Trophoblast cell (in vitro differentiated cells and primary cell): Measurements from ENCODE around the gene INHBB.

Source experiments
- DNase-seq, 2 donors: peaks; one replicate each; pipeline ENCODE4 v3.0.0-alpha.2; 2016
- H2AFZ ChIP-seq: 2 replicates; pipeline ENCODE4 v1.6.1; 2013; ENCODE audit warnings: low read length, moderate library complexity, mild to moderate bottlenecking; ENCODE audit not compliant: insufficient read depth, poor library complexity
- H2AK5ac ChIP-seq: 2 replicates; pipeline ENCODE4 v1.6.1; 2013; ENCODE audit warnings: mild to moderate bottlenecking, low read length
- H2BK120ac ChIP-seq: 2 replicates; pipeline ENCODE4 v1.6.1; 2013; ENCODE audit warnings: low read length, mild to moderate bottlenecking, moderate library complexity; ENCODE audit not compliant: insufficient read depth, poor library complexity
- H2BK12ac ChIP-seq: 2 replicates; pipeline ENCODE4 v1.6.1; 2013; ENCODE audit warnings: mild to moderate bottlenecking, low read length, moderate library complexity
- H2BK5ac ChIP-seq: 2 replicates; pipeline ENCODE4 v1.6.1; 2013; ENCODE audit warnings: low read length, low read depth, moderate library complexity, mild to moderate bottlenecking; ENCODE audit not compliant: poor library complexity
- H3K14ac ChIP-seq: 2 replicates; pipeline ENCODE4 v1.6.1; 2013; ENCODE audit warnings: mild to moderate bottlenecking, low read length
- H3K18ac ChIP-seq: 2 replicates; pipeline ENCODE4 v1.6.1; 2013; ENCODE audit warnings: mild to moderate bottlenecking, low read length
- H3K23ac ChIP-seq: 2 replicates; pipeline ENCODE4 v1.6.1; 2013; ENCODE audit warnings: low read length
- H3K27ac ChIP-seq: 2 replicates; pipeline ENCODE4 v1.5.1; 2013; ENCODE audit warnings: low read depth, mild to moderate bottlenecking, inconsistent platforms, low read length, moderate library complexity
- H3K27me3 ChIP-seq: 2 replicates; pipeline ENCODE4 v1.6.1; 2013; ENCODE audit warnings: inconsistent platforms, mild to moderate bottlenecking, low read length, moderate library complexity; ENCODE audit not compliant: insufficient read depth
- H3K36me3 ChIP-seq, 2 experiments: 1 replicate in 1 of 2; 2 replicates in 1 of 2; pipeline ENCODE4 v1.6.1; 2013; ENCODE audit warnings: low read length in 2 of 2, mild to moderate bottlenecking in 2 of 2, moderate library complexity in 1 of 2; ENCODE audit not compliant: insufficient read depth in 2 of 2, control insufficient read depth in 1 of 2
- H3K4ac ChIP-seq: 2 replicates; pipeline ENCODE4 v1.6.1; 2013; ENCODE audit warnings: low read depth, mild to moderate bottlenecking, low read length, moderate library complexity
- H3K4me1 ChIP-seq, 2 experiments: 1 replicate in 1 of 2; 2 replicates in 1 of 2; pipeline ENCODE4 v1.6.1; 2013; ENCODE audit warnings: low read length in 2 of 2, mild to moderate bottlenecking in 2 of 2, moderate library complexity in 1 of 2; ENCODE audit not compliant: insufficient read depth in 2 of 2, control insufficient read depth in 1 of 2
- H3K4me2 ChIP-seq: 2 replicates; pipeline ENCODE4 v1.6.1; 2013; ENCODE audit warnings: inconsistent platforms, mild to moderate bottlenecking, low read length, moderate library complexity
- H3K4me3 ChIP-seq: 2 replicates; pipeline ENCODE4 v1.5.1; 2013; ENCODE audit warnings: mild to moderate bottlenecking, low read depth, low read length, inconsistent platforms
- H3K79me1 ChIP-seq: one replicate; pipeline ENCODE4 v1.6.1; 2013; ENCODE audit warnings: low read length
- H3K79me2 ChIP-seq: 2 replicates; pipeline ENCODE4 v1.6.1; 2013; ENCODE audit warnings: low read length, mild to moderate bottlenecking; ENCODE audit not compliant: control insufficient read depth, insufficient read depth, poor library complexity
- H3K9ac ChIP-seq: 2 replicates; pipeline ENCODE4 v1.6.1; 2013; ENCODE audit warnings: mild to moderate bottlenecking, low read length
- H3K9me3 ChIP-seq: 2 replicates; pipeline ENCODE4 v1.6.1; 2013; ENCODE audit warnings: low read depth, mild to moderate bottlenecking, control low read depth, inconsistent platforms, low read length; ENCODE audit not compliant: insufficient read depth
- H4K12ac ChIP-seq: 2 replicates; pipeline ENCODE4 v1.6.1; 2013; ENCODE audit warnings: low read depth, mild to moderate bottlenecking, low read length, moderate library complexity
- H4K8ac ChIP-seq: 2 replicates; pipeline ENCODE4 v1.6.1; 2013; ENCODE audit warnings: low read depth, mild to moderate bottlenecking, low read length, moderate library complexity
- H4K91ac ChIP-seq: one replicate; pipeline ENCODE4 v1.6.1; 2013; ENCODE audit warnings: low read depth, mild to moderate bottlenecking, low read length, moderate library complexity
- WGBS: extraction: QIAGEN DNeasy Blood & Tissue Kit; methylation state at CpG from one replicate; pipeline ENCODE4 v1.1.7; 2013; ENCODE audit warnings: missing lambda C conversion rate; ENCODE audit not compliant: insufficient read length, insufficient coverage; ENCODE audit errors: extremely low coverage; 5-methylcytosine and 5-hydroxymethylcytosine counted together

INHBB gene

GRCh38 chr2:120316528-120317179 is 29.3 kb upstream of the INHBB start:
- Histone ChIP-seq H3K9me3 (no peaks in the 10 kb centered on the region), H2BK5ac (no peak overlapping the region), H3K4ac (no peak overlapping the region), H3K79me1 (no peaks in the 10 kb centered on the region), H3K79me2 (no peaks in the 10 kb centered on the region), H3K27me3 (no peaks in the 10 kb centered on the region), H3K4me2 (no peak overlapping the region), H2AK5ac (no peak overlapping the region), H2BK120ac (no peak overlapping the region), H4K12ac (no peak overlapping the region), H4K91ac (no peak overlapping the region), H3K18ac (no peak overlapping the region), H2BK12ac (no peak overlapping the region), H3K27ac (no peak overlapping the region), H3K14ac (no peak overlapping the region), H2AFZ (no peak overlapping the region), H3K4me3 (no peak overlapping the region), H3K23ac (no peak overlapping the region), H3K4me1 (peaks cover 0 to 2% of the 10 kb centered on the region in 2 experiments), H4K8ac (no peak overlapping the region), H3K36me3 (no peaks in the 10 kb centered on the region), H3K9ac (no peak overlapping the region)
- no peak for DNase-seq
- WGBS: no CpG with 5 or more reads among the region's 15 CpGs

- H3K36me3 ChIP-seq: no peaks in the 10 kb centered on the region
- H3K18ac ChIP-seq: no peak overlapping the region
- no peak overlapping the region for H3K14ac ChIP-seq
- no peak overlapping the region for H3K4me2 ChIP-seq
- H3K9ac ChIP-seq: no peak overlapping the region
- no peak overlapping the region for H2BK12ac ChIP-seq
- no peak overlapping the region for H3K23ac ChIP-seq
- no peak overlapping the region for H3K4ac ChIP-seq
- no peak overlapping the region for H4K12ac ChIP-seq
- no peaks in the 10 kb centered on the region for H3K79me2 ChIP-seq
- no peak overlapping the region for H4K8ac ChIP-seq
- H3K4me1 ChIP-seq: peaks cover 0 to 2% of the 10 kb centered on the region in 2 experiments
- H3K9me3 ChIP-seq: peaks cover under 1% of the 10 kb centered on the region
- no peak overlapping the region for H3K4me3 ChIP-seq
- no peaks in the 10 kb centered on the region for H3K79me1 ChIP-seq
- H2AFZ ChIP-seq: no peak overlapping the region
- DNase-seq: no peak
- H2AK5ac ChIP-seq: no peak overlapping the region
- no peak overlapping the region for H3K27ac ChIP-seq
- H4K91ac ChIP-seq: no peak overlapping the region
- no peak overlapping the region for H2BK5ac ChIP-seq
- no peaks in the 10 kb centered on the region for H3K27me3 ChIP-seq
- H2BK120ac ChIP-seq: no peak overlapping the region
These were observed 28.8 kb upstream of the INHBB start for GRCh38 chr2:120317180-120317533.

GRCh38 chr2:120317916-120318315 is 28.0 kb upstream of the INHBB start:
- Histone ChIP-seq H4K91ac (no peak overlapping the region), H4K8ac (no peak overlapping the region), H3K27ac (no peak overlapping the region), H3K14ac (no peak overlapping the region), H2BK120ac (no peak overlapping the region), H3K4me3 (no peak overlapping the region), H3K23ac (no peak overlapping the region), H3K4me2 (no peak overlapping the region), H4K12ac (no peak overlapping the region), H3K9ac (no peak overlapping the region), H2AK5ac (no peak overlapping the region), H3K9me3 (peaks cover 2% of the 10 kb centered on the region), H3K4ac (no peak overlapping the region), H3K4me1 (peaks cover 0 to 2% of the 10 kb centered on the region in 2 experiments), H3K18ac (no peak overlapping the region), H3K27me3 (no peaks in the 10 kb centered on the region), H3K36me3 (no peaks in the 10 kb centered on the region), H3K79me2 (no peaks in the 10 kb centered on the region), H2AFZ (no peak overlapping the region), H3K79me1 (no peaks in the 10 kb centered on the region), H2BK12ac (no peak overlapping the region), H2BK5ac (no peak overlapping the region)
- WGBS: no CpG with 5 or more reads among the region's 8 CpGs
- DNase-seq: no peak

- no peak overlapping the region for H3K4me3 ChIP-seq
- no peak overlapping the region for H3K14ac ChIP-seq
- no peaks in the 10 kb centered on the region for H3K79me1 ChIP-seq
- no peak overlapping the region for H3K4ac ChIP-seq
- H4K91ac ChIP-seq: no peak overlapping the region
- no peak overlapping the region for H3K23ac ChIP-seq
- no peak overlapping the region for H4K12ac ChIP-seq
- no peaks in the 10 kb centered on the region for H3K79me2 ChIP-seq
- no peaks in the 10 kb centered on the region for H3K27me3 ChIP-seq
- no peak overlapping the region for H3K9ac ChIP-seq
- no peak overlapping the region for H2AFZ ChIP-seq
- H2BK5ac ChIP-seq: no peak overlapping the region
- peaks cover 2% of the 10 kb centered on the region for H3K9me3 ChIP-seq
- H3K27ac ChIP-seq: no peak overlapping the region
- H2BK120ac ChIP-seq: no peak overlapping the region
- H3K4me2 ChIP-seq: no peak overlapping the region
- H4K8ac ChIP-seq: no peak overlapping the region
- H2BK12ac ChIP-seq: no peak overlapping the region
- DNase-seq: no peak
- H3K18ac ChIP-seq: no peak overlapping the region
- H2AK5ac ChIP-seq: no peak overlapping the region
- no peaks in the 10 kb centered on the region for H3K36me3 ChIP-seq
- no CpG with 5 or more reads among the region's 8 CpGs for WGBS
- H3K4me1 ChIP-seq: peaks cover 0 to 2% of the 10 kb centered on the region in 2 experiments
These were observed 27.3 kb upstream of the INHBB start for GRCh38 chr2:120318626-120319025.
